NCI-H2227 treated with DMSO at 0.1 percent for 48 hours (cell line): ENCODE measurements around the gene OR52A5.
"Not testable (repeated sequence)": the region's sequence is repeated elsewhere in the genome, so short reads cannot be mapped to it uniquely, and the experiment has no call there.

ENCODE experiments used
- DNase-seq: peaks from one replicate; lab custom pipeline; 2025; lab: John Stamatoyannopoulos, UW

OR52A5 gene

DNA sequence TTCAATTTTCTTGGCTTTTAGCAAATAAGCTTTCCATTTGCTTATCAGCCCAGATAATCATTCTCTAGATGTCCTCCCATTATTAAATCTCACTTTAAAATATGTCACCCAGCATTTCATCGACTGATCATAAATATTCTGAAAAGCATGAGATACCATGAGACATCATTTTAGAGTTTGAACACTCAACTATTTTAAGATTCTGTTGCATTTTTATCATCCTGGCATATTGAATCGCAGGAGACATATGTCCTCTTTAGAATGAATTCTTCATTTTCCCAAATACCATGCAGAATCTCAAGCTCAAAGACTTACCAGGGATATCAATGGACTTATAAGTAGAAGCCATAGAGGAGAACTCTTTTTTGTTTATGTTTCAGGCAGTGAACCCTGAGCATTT lies at the start of gene OR52A5:
TSS of gene OR52A5 (minus strand) at position 361 of the 400 bp plus-strand sequence. CDS start 5,714 bp downstream, outside the sequence.
- DNase-seq: no peak

DNA sequence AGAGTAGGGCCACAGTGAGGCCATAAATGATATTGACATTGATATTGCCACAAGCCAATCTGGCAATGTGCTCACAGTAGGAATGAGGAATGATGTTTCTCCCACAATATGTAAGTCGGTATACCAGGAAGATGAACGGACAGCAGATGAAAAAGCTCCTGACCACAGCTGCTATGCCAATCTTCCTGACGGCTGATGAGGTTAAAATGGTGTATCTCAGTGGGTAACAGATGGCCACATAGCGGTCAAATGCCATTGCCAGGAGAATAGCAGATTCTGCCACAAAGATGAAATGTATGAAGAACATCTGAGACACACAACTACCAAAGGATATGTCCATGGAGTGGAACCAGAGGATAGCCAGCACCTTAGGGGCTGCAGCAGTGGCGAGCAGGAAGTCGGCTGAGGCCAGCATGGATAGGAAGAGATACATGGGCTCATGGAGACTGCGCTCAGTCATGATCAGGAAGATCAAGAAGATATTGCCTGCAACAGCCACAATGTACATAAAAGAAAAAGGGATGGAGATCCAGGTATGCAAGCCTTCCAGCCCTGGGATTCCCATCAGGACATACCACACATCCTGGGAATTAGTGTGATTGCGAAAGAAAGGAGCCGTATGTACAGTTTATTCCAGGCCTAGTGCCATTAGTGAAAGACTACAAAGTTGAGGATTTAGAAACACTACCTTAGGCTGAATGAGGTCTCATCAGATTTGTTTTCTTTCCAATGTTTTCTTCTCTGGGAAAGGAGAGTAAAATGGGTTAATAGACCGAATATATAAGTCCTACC lies 40.1 kb upstream of the OR52A5 start:
- no peak for DNase-seq

DNA sequence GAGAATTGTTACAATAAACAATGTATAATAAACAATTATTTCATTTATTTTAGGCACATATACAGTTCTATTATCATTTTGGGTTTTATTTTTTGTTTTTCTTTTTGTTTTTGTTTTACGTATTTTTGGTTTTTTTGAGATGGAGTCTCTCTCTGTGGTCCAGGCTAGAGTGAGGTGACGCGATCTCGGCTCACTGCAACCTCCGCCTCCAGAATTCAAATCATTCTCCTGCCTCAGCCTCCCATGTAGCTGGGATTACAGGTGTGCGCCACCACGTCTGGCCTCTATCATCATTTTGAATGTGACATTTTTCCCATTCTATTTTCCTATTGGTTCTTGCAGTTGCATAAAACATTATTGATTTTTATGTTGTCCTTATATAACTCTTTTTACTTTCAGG lies 36.8 kb upstream of the OR52A5 start:
- no peak for DNase-seq

DNA sequence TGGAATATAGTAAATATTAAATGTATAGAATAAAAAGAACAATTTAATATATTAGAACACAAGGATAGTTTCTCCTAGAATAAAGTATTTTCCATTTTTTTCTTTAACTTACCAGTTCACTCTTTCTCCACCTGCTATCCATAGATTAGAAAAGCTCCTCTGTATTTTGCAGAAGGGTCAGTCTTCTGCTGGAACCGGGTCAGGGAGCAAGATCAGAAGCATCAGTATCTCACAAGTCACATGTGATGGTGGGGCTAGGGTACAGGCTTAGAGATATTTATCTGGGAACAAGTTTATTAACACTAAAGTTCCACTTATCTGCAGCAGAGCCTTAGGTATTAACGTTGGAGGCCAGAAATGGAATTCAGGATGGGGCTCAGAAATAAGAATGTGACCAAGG lies 33.7 kb upstream of the OR52A5 start:
- no peak for DNase-seq

DNA sequence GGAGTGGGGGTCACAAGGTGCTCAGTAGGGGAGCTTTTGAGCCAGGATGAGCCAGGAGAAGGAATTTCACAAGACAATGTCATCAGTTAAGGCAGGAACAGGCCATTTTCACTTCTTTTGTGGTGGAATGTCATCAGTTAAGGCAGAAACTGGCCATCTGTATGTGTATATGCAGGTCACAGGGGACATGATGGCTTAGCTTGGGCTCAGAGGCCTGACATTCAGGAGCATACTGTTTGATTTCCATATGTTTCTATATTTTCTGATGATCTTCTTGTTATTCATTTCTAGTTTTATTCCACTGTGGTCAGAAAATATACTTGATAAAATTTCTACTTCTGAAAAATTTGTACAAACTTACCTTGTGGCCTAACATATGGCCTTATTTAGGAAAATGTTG lies 27.7 kb upstream of the OR52A5 start:
- not testable (repeated sequence) for DNase-seq

DNA sequence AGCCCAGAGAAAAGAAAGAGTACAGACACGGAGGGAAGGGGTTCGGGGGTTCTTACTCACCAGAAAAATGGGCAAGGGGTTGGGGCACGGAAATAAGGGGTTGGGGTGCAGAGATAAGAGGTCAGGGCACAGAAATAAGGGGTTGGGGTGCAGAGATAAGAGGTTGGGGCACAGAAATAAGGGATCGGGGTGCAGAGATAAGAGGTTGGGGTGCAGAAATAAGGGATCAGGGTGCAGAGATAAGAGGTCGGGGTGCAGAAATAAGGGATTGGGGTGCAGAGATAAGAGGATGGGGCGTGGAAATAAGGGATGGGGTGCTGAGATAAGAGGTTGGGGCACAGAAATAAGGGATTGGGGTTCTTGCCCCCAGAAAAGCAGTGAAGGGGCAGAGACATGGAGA lies 26.7 kb upstream of the OR52A5 start:
- not testable (repeated sequence) for DNase-seq

DNA sequence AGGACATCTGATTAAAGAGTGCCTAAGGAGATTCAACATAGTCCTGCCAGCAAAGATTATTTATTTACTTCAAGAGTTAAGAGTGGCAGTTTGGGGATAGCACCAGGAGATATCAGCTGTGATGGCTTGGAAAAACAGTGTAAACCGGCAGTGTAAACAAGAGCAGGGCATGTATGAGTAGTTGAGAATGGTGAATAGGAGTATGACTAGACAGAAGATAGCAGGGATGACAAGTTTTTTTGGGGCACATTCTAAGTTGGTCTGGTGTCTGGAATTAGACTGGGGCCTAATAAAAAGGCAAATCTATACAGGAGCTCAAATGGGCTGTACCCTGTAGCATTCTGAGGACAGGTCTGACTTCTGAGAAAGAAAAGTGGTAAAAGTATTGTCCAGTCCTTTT lies 22.9 kb upstream of the OR52A5 start:
- not testable (repeated sequence) for DNase-seq

DNA sequence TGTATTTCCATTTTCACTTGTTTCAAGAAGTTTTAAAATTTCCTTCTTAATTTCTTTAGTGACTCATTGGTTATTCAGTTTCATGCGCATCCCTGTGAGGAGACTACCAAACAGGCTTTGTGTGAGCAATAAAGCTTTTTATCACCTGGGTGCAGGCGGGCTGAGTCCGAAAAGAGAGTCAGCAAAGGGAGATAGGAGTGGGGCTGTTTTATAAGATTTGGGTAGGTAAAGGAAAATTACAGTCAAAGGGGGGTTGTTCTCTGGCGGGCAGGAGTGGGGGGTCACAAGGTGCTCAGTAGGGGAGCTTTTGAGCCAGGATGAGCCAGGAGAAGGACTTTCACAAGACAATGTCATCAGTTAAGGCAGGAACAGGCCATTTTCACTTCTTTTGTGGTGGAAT lies 22.1 kb upstream of the OR52A5 start:
- DNase-seq: not testable (repeated sequence)

DNA sequence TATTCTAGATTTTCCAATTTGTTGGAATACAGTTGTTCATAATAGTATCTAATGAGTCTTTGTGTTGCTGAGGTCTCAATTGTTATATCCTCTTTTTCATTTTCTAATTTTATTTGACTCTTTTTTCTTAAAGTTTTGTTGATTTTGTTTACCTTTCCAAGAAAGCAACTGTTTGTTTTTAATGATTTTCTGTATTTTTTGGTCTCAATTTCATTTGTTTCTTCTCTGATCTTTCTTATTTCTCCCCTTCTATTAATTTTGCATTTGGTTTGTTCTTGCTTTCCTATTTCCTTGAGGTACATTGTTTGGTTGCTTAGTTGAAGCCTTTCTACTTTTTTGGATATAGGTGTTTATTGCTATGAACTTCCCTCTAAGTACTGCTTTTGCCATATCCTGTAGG lies 21.6 kb upstream of the OR52A5 start:
- no peak for DNase-seq

DNA sequence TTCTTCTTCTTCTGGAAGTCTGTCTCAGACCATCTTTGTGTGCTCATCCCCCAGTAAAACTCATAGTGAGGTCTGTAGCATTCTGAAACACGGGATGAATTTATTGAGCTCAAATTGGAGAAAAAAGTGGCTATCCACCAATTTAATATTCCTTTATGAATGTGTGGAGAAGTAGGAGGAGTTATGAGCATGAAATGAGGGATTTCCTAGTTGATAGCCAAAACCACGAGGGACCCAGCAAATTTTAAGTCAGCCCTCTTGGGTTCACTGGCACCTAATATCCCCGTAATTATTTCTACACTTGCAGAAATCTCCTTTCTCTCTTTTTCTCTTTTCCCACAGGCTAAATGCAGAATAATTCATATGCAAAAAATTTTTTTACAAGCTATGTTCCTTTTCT lies 16.5 kb upstream of the OR52A5 start, which contains the start of gene OR52A1:
TSS of gene OR52A1 (minus strand) at position 101 of the 400 bp plus-strand sequence. CDS start 2,388 bp downstream, outside the sequence.
- DNase-seq: no peak

DNA sequence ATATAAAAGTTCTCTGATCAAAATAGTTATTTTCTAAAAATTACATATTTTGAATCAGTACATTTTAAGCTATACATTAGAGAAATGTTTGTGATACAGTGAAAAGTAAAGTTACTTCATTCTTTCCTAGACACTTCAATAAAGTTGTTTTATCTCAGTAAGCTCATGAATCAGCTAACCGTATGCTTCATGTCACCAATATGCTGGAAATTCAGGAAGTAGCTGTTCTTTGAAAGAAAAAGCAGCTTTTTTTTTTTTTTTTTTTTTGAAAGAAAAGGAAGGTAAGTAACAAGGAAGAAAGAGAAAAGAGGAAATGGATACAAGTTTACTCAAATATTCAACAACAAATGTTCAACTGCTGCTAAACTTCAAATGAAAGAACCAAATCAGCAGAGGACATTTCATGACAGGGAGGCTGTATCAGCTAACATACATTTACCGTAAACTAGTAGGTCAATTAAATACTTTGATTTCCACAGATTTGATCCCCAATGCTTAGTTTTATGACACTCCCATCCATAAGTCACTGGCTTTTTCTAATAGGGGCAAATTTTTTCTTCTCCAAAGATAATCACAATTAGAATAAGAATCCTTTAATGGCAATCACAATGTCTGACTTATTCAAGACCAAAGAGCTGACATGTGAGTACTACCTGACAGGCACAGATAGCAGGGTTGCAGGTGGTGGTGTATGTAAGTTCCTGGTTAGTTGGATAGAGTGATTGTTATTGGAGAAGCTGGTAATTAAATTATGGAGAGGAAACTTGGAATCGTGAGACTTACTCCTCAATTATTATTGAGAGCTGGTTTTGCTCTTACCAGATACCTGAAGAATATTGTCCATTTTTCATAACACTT lies 15.6 kb upstream of the OR52A5 start:
- no peak for DNase-seq

DNA sequence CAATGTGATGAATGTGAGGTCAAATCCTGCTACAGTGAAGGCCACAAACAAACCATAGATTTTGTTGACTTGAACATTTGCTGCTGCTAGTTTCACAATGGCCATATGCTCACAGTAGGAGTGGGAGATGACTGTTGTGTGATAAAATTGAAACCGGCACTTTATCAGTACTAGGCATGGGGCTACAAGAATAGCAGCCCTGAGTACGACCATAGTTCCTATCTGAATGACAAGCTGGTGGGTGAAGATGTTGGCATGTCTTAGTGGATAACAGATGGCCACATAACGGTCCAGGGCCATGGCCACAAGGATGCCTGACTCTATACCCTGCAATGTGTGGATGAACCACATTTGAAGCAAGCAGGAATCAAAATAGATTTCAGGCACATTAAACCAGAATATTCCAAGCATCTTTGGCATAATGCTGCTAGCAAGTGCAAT lies 13.6 kb upstream of the OR52A5 start:
- no peak for DNase-seq

DNA sequence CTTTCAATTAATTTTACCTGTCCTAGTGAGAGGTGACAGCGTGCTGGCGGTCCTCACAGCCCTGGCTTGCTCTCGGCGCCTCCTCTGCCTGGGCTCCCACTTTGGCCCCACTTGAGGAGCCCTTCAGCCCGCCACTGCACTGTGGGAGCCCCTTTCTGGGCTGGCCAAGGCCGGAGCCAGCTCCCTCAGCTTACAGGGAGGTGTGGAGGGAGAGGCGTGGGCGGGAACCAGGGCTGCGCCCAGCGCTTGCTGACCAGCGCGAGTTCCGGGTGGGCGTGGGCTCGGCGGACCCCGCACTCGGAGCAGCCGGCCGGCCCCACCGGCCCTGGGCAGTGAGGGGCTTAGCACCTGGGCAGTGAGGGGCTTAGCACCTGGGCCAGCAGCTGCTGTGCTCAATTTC lies 6.0 kb upstream of the OR52A5 start:
- not testable (repeated sequence) for DNase-seq

DNA sequence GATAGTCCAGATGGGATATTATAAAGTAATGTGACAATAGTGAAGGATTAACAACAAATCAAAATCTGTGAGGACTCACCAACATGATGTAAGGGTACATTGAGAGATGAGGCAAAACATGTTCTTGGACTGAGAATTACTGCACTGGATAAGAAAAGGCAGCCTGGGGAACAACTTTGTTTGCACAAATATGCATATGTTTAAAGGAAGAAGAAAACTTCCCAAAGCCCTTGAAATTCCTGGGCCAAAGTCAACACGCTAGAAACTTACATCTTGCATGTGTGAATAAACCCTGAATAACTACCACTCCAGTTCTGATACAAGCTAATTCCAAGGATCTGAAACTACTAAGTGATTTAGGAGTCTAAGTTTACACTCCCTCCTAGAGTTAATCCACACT lies 1.1 kb downstream of the OR52A5 start:
- no peak for DNase-seq

DNA sequence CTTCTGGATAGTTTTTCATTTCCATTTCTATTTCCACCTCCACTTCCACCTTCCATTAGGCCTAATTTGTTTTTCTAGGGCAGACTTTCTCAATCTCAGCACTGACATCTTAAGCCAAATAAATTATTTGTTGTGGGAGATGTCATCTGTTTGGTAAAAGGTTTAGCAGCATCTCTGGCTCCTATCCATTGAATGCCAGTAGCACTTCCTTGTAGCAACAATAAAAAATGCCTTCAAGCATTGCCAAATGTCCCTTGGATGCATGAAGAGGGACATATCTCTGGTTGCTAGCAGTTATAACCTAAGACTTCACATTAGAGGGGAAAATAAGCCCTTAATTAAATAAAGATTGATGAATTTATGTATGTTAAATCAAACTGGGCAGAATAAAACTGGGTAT lies 1.9 kb downstream of the OR52A5 start:
- DNase-seq: no peak

DNA sequence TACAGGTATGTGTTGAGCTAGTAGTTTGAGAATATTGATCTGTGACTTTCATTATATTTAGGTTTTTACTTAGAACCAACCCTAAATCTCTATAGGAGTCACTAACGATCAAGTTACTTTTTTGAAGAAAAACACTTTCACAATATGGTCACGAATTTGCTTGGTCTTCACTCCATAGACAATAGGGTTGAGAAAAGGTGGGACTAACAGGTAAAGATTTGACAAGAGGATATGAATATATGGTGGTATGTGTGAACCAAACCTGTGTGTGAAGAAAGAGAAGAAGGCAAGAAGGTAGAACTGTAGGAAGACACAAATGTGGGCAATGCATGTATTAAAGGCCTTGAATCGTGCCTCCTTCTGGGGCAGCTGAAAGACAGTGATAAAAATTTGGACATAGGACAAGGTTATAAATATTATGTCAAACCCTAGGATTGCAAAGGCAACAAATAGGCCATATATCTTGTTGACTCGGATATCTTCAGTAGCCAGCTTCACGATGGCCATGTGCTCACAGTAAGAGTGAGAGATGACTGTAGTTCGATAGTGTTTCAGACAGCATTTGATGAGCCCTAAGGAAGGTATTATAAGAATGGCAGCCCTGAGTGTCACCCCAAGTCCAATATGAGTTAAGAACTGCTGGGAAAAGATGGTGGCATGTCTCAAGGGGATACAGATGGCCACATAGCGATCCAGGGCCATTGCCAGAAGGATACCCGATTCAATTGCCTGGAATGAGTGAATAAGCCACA lies 6.4 kb downstream of the OR52A5 start:
- DNase-seq: no peak

DNA sequence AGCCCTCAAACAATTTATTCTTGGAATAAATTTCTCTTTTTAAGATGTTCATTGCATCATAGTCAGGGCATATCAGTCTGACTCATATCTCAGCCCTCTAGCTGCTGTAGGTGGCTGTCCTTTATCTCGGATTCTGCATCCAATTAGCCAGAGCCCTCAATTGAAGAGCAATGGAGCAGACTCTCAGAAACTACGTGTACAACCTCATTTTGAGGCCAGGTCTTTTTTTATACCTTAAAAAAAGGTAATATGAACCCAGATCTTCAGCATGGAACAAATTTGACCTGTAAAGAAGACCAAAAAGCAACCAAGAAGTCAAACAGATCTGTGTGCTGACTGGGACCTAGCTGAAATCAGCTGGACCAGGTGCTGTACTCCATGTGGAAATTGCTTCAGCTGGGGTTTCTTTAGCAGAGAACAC lies 8.7 kb downstream of the OR52A5 start:
- no peak for DNase-seq

DNA sequence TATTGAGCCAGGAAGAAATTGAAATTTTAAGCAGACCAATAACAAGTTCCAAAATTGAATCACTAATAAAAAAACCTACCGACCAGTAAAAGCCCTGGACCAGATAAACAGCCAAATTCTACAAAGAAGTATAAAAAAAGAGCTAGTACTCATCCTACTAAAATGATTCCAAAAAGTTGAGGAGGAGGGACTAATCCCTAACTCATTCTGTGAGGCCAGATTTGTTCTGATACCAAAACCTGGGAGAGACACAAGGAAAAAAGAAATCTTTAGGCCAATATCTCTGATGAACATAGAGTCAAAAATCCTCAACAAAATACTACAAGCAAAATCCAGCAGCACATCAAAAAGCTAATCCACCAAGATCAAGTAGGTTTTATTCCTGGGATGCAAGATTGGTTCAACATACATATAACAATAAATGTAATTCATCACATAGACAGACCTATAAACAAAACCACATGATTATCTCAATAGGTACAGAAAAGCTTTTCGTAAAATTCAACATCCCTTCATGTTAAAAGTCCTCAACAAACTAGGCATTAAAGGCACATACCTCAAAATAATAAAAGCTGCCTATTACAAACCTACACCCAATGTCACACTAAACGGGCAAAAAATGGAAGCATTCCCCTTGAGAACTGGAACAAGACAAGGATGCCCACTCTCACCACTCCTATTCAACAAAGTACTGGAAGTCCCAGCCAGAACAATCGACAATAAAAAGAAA lies 13.1 kb downstream of the OR52A5 start:
- DNase-seq: no peak

DNA sequence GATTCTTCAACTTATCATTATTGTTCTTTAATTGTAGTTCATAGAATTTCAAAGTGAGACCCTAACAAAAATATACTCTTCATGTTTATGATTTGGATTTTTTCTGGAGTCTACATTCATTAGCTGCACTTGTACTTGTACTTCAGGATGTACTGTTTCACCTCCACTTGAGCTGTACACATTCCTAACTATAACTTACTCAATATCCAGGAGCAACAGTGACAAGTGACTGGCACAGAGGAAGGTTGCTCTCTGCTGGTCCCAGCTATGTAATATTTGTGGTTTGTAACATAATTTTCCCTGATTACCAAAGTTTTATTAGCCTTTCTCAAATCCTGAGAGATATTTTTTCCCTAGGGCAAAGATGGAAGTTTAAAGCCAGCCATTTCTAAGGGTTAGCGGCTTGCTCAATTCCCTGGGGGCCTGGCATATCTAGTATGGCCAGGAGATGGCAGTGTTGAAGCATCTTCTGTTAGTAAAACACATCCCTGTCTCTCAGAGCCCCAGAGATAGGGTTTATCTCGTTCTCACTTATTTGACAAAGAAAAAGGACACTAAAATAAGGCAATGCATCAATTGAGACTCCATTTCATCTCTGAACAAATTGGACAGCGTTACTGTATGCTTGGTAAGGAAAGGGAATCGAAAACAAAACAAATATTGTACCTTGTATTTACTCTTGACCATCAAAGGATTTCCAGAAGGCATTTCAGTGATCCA lies 14.2 kb downstream of the OR52A5 start:
- no peak for DNase-seq

DNA sequence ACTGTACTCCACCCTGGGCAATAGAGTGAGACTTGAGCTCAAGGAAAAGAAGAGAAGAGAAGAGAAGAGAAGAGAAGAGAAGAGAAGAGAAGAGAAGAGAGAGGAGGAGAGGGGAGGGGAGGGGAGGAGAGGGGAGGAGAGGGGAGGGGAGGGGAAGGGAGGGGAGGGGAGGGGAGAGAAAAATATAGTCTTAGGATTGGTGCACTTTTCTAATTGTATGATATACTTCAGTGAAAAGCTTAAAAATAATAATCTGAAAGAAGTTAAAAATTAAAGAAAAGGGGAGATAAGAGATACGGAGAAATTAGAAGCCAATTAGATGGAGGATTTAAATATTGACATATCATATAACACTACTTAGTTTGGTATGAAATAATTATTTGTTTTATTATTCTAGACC lies 19.3 kb downstream of the OR52A5 start:
- DNase-seq: no peak

DNA sequence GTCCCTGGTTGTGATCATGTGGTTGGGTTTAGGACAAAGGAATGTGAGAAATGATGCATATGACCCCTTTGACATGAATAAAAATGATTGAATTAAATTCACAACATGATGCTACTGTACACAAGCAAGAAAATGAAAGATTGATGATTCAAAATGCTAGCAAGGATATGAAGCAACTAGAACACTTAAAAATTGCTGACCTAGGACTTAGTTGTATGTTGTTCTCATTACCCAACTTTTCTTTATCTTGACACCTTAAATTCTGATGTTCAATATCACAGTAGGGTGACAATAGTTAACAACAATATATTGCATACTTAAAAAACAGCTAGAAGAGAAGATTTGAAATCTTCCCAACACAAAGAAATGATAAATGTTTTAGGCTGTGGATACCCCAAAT lies 20.6 kb downstream of the OR52A5 start:
- DNase-seq: no peak
